Daoy (cell line): ENCODE results near the gene MYADM. TPM values are rescaled to one million over a fixed set of nuclear protein-coding genes. Genes with fewer than 3 reads are reported as not detected.
"Not testable (repeated sequence)": the region's sequence is repeated elsewhere in the genome, so short reads cannot be mapped to it uniquely, and the experiment has no call there.

Source experiments
- DNase-seq: peaks from one replicate; pipeline ENCODE4 v3.0.0-alpha.2; 2015; ENCODE audit warnings: low read depth
- total RNA-seq: library from RNA; depleted of rRNA; stranded (reverse); fragments of >200 nt; shearing (Covaris generic); gene quantifications from 2 replicates; pipeline ENCODE4 v1.2.3, GENCODE V29; 2014

MYADM gene
- total RNA-seq, 1 experiment from 2014 or later: 11.2 TPM

GRCh38 chr19:53868892-53869804, 1.5 kb downstream of the MYADM start:
- DNase-seq: peak; percentile 93

- DNase-seq: not testable (repeated sequence)
Measured at GRCh38 chr19:53869805-53870484, 2.3 kb downstream of the MYADM start.

- DNase-seq: no peak
Measured at GRCh38 chr19:53870485-53870844, 2.8 kb downstream of the MYADM start.

GRCh38 chr19:53871454-53871853, 3.8 kb downstream of the MYADM start:
- no peak for DNase-seq

- no peak for DNase-seq
Measured at GRCh38 chr19:53872762-53873161, 5.1 kb downstream of the MYADM start.

- DNase-seq: no peak
Measured at GRCh38 chr19:53873773-53874605, 6.3 kb downstream of the MYADM start.

GRCh38 chr19:53874606-53874990, 6.9 kb downstream of the MYADM start:
- DNase-seq: no peak

GRCh38 chr19:53875602-53876325, 8.1 kb downstream of the MYADM start:
- DNase-seq: no peak

GRCh38 chr19:53876651-53877224, 9.1 kb downstream of the MYADM start:
- DNase-seq: no peak

- no peak for DNase-seq
Measured at GRCh38 chr19:53877361-53877766, 9.7 kb downstream of the MYADM start.

GRCh38 chr19:53878776-53879139, 11.1 kb downstream of the MYADM start:
- no peak for DNase-seq

- DNase-seq: peak; percentile 94
Measured at GRCh38 chr19:53879140-53880081, 11.7 kb downstream of the MYADM start.

- DNase-seq: no peak
Measured at GRCh38 chr19:53880711-53881481, 13.2 kb downstream of the MYADM start.

GRCh38 chr19:53881482-53882390, 14.1 kb downstream of the MYADM start, which contains the start of gene PRKCG:
TSS of gene PRKCG (plus strand) at chr19:53882197. CDS start at chr19:53882495, 298 bp downstream.
- DNase-seq: peak; percentile 66

GRCh38 chr19:53882391-53883050, 14.8 kb downstream of the MYADM start:
- DNase-seq: no peak

GRCh38 chr19:53883231-53883661, 15.6 kb downstream of the MYADM start:
- DNase-seq: no peak

- DNase-seq: no peak
Measured at GRCh38 chr19:53883741-53884140, 16.1 kb downstream of the MYADM start.
